ENCODE data around the gene B4GALT5.

- TF ChIP-seq CTCF (IDR thresholded peaks at IDR 0.05 in 8 of 11, conservative IDR thresholded peaks at IDR 0.05 in 3 of 11) (no peak), POLR2A (IDR thresholded peaks at IDR 0.05) (peak in 1 of 3 donors; percentile 48), POLR2AphosphoS5 (IDR thresholded peaks at IDR 0.05) (peak; percentile 58 to 86 (median 80))
Measured at GRCh38 chr20:49713753-49714712, at the start of gene B4GALT5.

Data from spleen (tissue), 7 donors.